A673 (cell line): ENCODE data around the gene CYP2W1.

ENCODE experiments used
- CTCF ChIP-seq: fragments of 300-800, 200-600 bp; sonication (generic); conservative IDR thresholded peaks from 2 replicates; pipeline ENCODE4 v1.5.1; 2017; ENCODE audit warnings: low read depth, mild to moderate bottlenecking, antibody characterized with exemption, low read length, moderate library complexity, mixed read lengths
- EZH2 ChIP-seq: fragments of 200-600 bp; sonication (generic); IDR thresholded peaks from 2 replicates; pipeline ENCODE4 v1.6.1; 2017; ENCODE audit warnings: borderline replicate concordance, low read depth, mild to moderate bottlenecking, mixed read lengths, antibody characterized with exemption, low read length; ENCODE audit not compliant: poor library complexity, severe bottlenecking

GRCh38 chr7:934469-935163, 48.4 kb upstream of the CYP2W1 start:
- TF ChIP-seq CTCF, result no peak
- no peak for TF ChIP-seq EZH2
